ENCODE data around the gene TCF12. TPM values are rescaled to one million over a fixed set of nuclear protein-coding genes. Genes with fewer than 3 reads are reported as not detected.

The TCF12 gene
- total RNA-seq, 1 donor from 2014 or later: 112 TPM

DNA sequence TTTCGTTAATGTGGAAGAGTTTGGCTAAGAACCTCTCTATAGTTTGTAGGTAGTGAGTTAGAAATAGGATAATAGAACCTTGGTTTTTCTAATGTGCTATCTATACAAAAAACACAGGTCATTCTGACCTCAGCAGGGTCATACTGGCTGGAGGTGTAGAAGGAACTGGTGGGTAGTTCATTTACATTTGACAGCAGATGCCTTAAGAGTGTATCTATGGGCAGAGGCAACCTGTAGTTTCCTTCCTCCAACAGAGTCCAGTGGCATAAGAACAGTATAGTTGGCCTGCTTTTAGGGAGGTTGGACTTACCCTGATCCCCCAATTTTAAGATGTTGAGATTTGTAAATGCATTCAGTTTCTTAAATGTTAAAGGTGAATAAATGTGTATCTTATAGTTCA lies 152.2 kb downstream of the TCF12 start:
- no peak overlapping the region for H3K27ac Mint-ChIP-seq (ENCODE audit: unreplicated experiment)

DNA sequence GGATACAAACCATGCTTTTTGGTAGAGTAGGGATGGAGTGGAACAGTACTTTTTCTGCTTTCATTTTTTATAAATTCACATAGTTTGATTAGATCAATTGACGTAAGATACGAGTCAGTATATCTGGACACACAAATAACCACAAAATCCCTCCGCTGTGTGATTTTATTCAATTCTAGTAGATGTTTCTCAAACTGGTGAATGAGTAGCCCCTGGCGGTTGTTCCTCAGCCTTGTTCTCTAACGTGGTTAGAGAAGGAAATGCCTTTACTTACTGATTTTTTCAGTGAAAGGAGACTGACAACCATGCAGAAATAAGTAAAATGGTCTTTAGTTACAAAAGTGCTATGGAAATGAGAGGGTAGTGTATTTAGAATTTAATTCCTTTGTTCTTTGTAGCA lies 161.0 kb downstream of the TCF12 start:
- peaks cover 13% of the 10 kb centered on the region for H3K4me1 Mint-ChIP-seq (ENCODE audit: low read depth, unreplicated experiment)
- no peak overlapping the region for H3K9ac ChIP-seq (ENCODE audit: low read length)
- H3K27me3 Mint-ChIP-seq (ENCODE audit: low read depth, unreplicated experiment): no peaks in the 10 kb centered on the region
- peaks cover 29% of the 10 kb centered on the region for H4K20me1 ChIP-seq (ENCODE audit: insufficient read depth, low read length)
- no peak for FAIRE-seq
- H3K36me3 ChIP-seq (ENCODE audit: insufficient read depth, low read length): no peaks in the 10 kb centered on the region
- peak; percentile 42 for DNase-seq (ENCODE audit: low read depth)
- H3K27me3 ChIP-seq (ENCODE audit: insufficient read depth, low read length): no peaks in the 10 kb centered on the region
- H3K4me2 ChIP-seq (ENCODE audit: low read length): no peak overlapping the region
- TF ChIP-seq, protein P1, sequence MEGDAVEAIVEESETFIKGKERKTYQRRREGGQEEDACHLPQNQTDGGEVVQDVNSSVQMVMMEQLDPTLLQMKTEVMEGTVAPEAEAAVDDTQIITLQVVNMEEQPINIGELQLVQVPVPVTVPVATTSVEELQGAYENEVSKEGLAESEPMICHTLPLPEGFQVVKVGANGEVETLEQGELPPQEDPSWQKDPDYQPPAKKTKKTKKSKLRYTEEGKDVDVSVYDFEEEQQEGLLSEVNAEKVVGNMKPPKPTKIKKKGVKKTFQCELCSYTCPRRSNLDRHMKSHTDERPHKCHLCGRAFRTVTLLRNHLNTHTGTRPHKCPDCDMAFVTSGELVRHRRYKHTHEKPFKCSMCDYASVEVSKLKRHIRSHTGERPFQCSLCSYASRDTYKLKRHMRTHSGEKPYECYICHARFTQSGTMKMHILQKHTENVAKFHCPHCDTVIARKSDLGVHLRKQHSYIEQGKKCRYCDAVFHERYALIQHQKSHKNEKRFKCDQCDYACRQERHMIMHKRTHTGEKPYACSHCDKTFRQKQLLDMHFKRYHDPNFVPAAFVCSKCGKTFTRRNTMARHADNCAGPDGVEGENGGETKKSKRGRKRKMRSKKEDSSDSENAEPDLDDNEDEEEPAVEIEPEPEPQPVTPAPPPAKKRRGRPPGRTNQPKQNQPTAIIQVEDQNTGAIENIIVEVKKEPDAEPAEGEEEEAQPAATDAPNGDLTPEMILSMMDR (IDR thresholded peaks at IDR 0.05; ENCODE audit: insufficient read depth, low read depth, low read length): peak; percentile 18
- TF ChIP-seq EZH2 (IDR thresholded peaks at IDR 0.05; ENCODE audit: insufficient read depth, low read length): no peak
- no peak overlapping the region for H2AFZ ChIP-seq (ENCODE audit: low read depth, low read length)
- H3K36me3 Mint-ChIP-seq (ENCODE audit: low read depth, unreplicated experiment): peaks cover 2% of the 10 kb centered on the region
- no peak overlapping the region for H3K4me3 Mint-ChIP-seq (ENCODE audit: unreplicated experiment)
- peaks cover 83% of the 10 kb centered on the region for H3K79me2 ChIP-seq (ENCODE audit: insufficient read depth, low read length)
- H3K9me3 Mint-ChIP-seq (ENCODE audit: unreplicated experiment): no peaks in the 10 kb centered on the region
- H3K4me1 ChIP-seq (ENCODE audit: insufficient read depth, low read length): peaks cover 8% of the 10 kb centered on the region
- H3K9me3 ChIP-seq (ENCODE audit: insufficient read depth, low read depth, low read length): no peaks in the 10 kb centered on the region
- H3K27ac ChIP-seq (ENCODE audit: low read depth, low read length): no peak overlapping the region
- H3K4me3 ChIP-seq (ENCODE audit: insufficient read depth, low read depth, low read length): no peak overlapping the region
- H3K27ac Mint-ChIP-seq (ENCODE audit: unreplicated experiment): no peak overlapping the region

More for the DNA sequence above, 152.2 kb downstream of the TCF12 start:
- peaks cover 24% of the 10 kb centered on the region for H3K4me1 Mint-ChIP-seq (ENCODE audit: low read depth, unreplicated experiment)
- no peaks in the 10 kb centered on the region for H3K9me3 ChIP-seq (ENCODE audit: insufficient read depth, low read depth, low read length)
- H3K36me3 ChIP-seq (ENCODE audit: insufficient read depth, low read length): no peaks in the 10 kb centered on the region
- H3K4me1 ChIP-seq (ENCODE audit: insufficient read depth, low read length): no peaks in the 10 kb centered on the region
- no peaks in the 10 kb centered on the region for H3K27me3 ChIP-seq (ENCODE audit: insufficient read depth, low read length)
- H3K9me3 Mint-ChIP-seq (ENCODE audit: unreplicated experiment): no peaks in the 10 kb centered on the region
- H3K4me3 ChIP-seq (ENCODE audit: insufficient read depth, low read depth, low read length): no peak overlapping the region
- H4K20me1 ChIP-seq (ENCODE audit: insufficient read depth, low read length): peaks cover 20% of the 10 kb centered on the region
- H3K79me2 ChIP-seq (ENCODE audit: insufficient read depth, low read length): peaks cover 76% of the 10 kb centered on the region
- no peak overlapping the region for H3K4me3 Mint-ChIP-seq (ENCODE audit: unreplicated experiment)
- H2AFZ ChIP-seq (ENCODE audit: low read depth, low read length): no peak overlapping the region
- TF ChIP-seq, protein P1 (IDR thresholded peaks at IDR 0.05; ENCODE audit: insufficient read depth, low read depth, low read length): no peak
- TF ChIP-seq EZH2 (IDR thresholded peaks at IDR 0.05; ENCODE audit: insufficient read depth, low read length): no peak
- FAIRE-seq (no peak), DNase-seq (ENCODE audit: low read depth) (no peak)
- no peak overlapping the region for H3K27ac ChIP-seq (ENCODE audit: low read depth, low read length)
- no peak overlapping the region for H3K4me2 ChIP-seq (ENCODE audit: low read length)
- peaks cover 2% of the 10 kb centered on the region for H3K36me3 Mint-ChIP-seq (ENCODE audit: low read depth, unreplicated experiment)
- H3K9ac ChIP-seq (ENCODE audit: low read length): no peak overlapping the region
- no peaks in the 10 kb centered on the region for H3K27me3 Mint-ChIP-seq (ENCODE audit: low read depth, unreplicated experiment)

DNA sequence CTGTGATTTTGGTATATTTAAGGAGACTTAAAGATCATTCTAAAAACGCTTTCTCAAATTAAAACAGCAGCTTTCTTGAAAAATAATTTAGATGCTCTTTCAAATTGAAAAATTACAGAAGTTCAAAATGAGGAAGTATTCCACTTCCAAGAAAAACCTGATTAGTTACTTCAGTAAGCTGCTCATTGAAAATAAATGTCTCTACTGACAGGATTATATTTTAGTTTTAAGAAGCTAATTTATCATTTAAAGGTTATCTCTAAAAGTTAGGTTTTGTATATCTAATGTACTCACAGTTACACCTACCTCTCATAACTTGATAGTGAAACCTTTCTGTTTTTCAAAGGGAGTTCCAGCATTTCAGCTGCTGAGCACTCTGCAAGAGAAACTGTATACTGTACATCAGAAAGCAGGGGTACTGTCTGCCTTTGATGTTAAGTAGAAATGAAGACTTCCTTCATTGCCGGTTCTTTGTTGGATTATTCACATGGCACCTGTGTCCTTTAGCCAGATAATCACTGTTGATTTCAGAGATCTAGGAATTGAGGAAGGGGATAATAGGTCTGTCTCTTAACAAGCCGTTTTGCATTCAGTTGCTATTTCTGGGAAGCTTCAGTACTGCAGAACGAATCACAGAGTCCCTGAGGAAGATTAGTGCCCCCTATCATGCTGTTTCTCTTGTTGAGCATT lies 161.6 kb downstream of the TCF12 start:
- Histone ChIP-seq H3K27me3 (ENCODE audit: insufficient read depth, low read length) (no peaks in the 10 kb centered on the region), H3K36me3 (ENCODE audit: insufficient read depth, low read length) (no peaks in the 10 kb centered on the region), H3K27ac (ENCODE audit: low read depth, low read length) (no peak overlapping the region), H4K20me1 (ENCODE audit: insufficient read depth, low read length) (peaks cover 28% of the 10 kb centered on the region), H3K9me3 (ENCODE audit: insufficient read depth, low read depth, low read length) (no peaks in the 10 kb centered on the region), H3K79me2 (ENCODE audit: insufficient read depth, low read length) (peaks cover 79% of the 10 kb centered on the region), H3K9ac (ENCODE audit: low read length) (no peak overlapping the region), H3K4me2 (ENCODE audit: low read length) (no peak overlapping the region), H3K4me3 (ENCODE audit: insufficient read depth, low read depth, low read length) (no peak overlapping the region), H2AFZ (ENCODE audit: low read depth, low read length) (no peak overlapping the region), H3K4me1 (ENCODE audit: insufficient read depth, low read length) (peaks cover 8% of the 10 kb centered on the region)
- H3K9me3 Mint-ChIP-seq (ENCODE audit: unreplicated experiment): no peaks in the 10 kb centered on the region
- H3K27me3 Mint-ChIP-seq (ENCODE audit: low read depth, unreplicated experiment): no peaks in the 10 kb centered on the region
- TF ChIP-seq EZH2 (IDR thresholded peaks at IDR 0.05; ENCODE audit: insufficient read depth, low read length): no peak
- TF ChIP-seq, protein P1 (IDR thresholded peaks at IDR 0.05; ENCODE audit: insufficient read depth, low read depth, low read length): peak; percentile 4
- DNase-seq (ENCODE audit: low read depth) (no peak), FAIRE-seq (no peak)
- H3K27ac Mint-ChIP-seq (ENCODE audit: unreplicated experiment): no peak overlapping the region
- no peak overlapping the region for H3K4me3 Mint-ChIP-seq (ENCODE audit: unreplicated experiment)
- peaks cover 13% of the 10 kb centered on the region for H3K4me1 Mint-ChIP-seq (ENCODE audit: low read depth, unreplicated experiment)
- H3K36me3 Mint-ChIP-seq (ENCODE audit: low read depth, unreplicated experiment): peaks cover 1% of the 10 kb centered on the region
